ENCODE data around the gene FARS2. TPM values are rescaled to one million over a fixed set of nuclear protein-coding genes. Genes with fewer than 3 reads are reported as not detected.

The FARS2 gene
- polyA plus RNA-seq, 2 of the 4 experiments (the other 2 are of a cell fraction), result 12.9 to 17.5 TPM

- no peak overlapping the region for H3K4me3 ChIP-seq
- ChIA-PET CTCF (no interaction called here), POLR2A (no interaction called here)
- no peak for DNase-seq (ENCODE audit: low read depth in 1 of 2, low spot score in 1 of 2)
- H3K27ac ChIP-seq, result no peak overlapping the region
- no peaks in the 10 kb centered on the region for H3K9me3 ChIP-seq
- WGBS (ENCODE audit: missing lambda C conversion rate), result 91% methylated on average over 2 of the region's 2 CpGs
- H3K4me2 ChIP-seq, result no peak overlapping the region
- FAIRE-seq, result no peak
- no peaks in the 10 kb centered on the region for H3K4me1 ChIP-seq
- ATAC-seq, result no peak
- no peak for TF ChIP-seq GATA3 (IDR thresholded peaks at IDR 0.05; ENCODE audit: borderline replicate concordance)
Measured at GRCh38 chr6:5512422-5512821, 251.1 kb downstream of the FARS2 start.

- CTCF ChIA-PET, result no interaction called here
- POLR2A ChIA-PET, result no interaction called here
- FAIRE-seq, result no peak
- Histone ChIP-seq H3K27ac (no peak overlapping the region), H3K9me3 (no peaks in the 10 kb centered on the region), H3K4me1 (no peaks in the 10 kb centered on the region), H3K4me3 (no peak overlapping the region), H3K4me2 (no peak overlapping the region)
- 92% methylated on average over 6 of the region's 6 CpGs for WGBS (ENCODE audit: missing lambda C conversion rate)
- ATAC-seq, result no peak
- TF ChIP-seq MAZ (IDR thresholded peaks at IDR 0.05; ENCODE audit: borderline replicate concordance, low read depth, low read length) (no peak), ESRRA (IDR thresholded peaks at IDR 0.05; ENCODE audit: borderline replicate concordance, low read length) (no peak), CTCF (IDR thresholded peaks at IDR 0.05) (no peak), SREBF2 (IDR thresholded peaks at IDR 0.05) (no peak), FOSB (CRISPR knock-in tag; IDR thresholded peaks at IDR 0.05) (no peak), FOXS1 (CRISPR knock-in tag; IDR thresholded peaks at IDR 0.05) (no peak), REST (IDR thresholded peaks at IDR 0.05) (no peak), TFCP2L1 (CRISPR knock-in tag; IDR thresholded peaks at IDR 0.05) (no peak), TP53 (CRISPR knock-in tag; IDR thresholded peaks at IDR 0.05) (no peak), ELK1 (IDR thresholded peaks at IDR 0.05; ENCODE audit: low read depth, low read length) (no peak)
- no peak for DNase-seq (ENCODE audit: low read depth in 1 of 2, low spot score in 1 of 2)
Measured at GRCh38 chr6:5513408-5513807, 252.1 kb downstream of the FARS2 start.

- Histone ChIP-seq H3K4me2 (no peak overlapping the region), H3K4me3 (no peak overlapping the region), H3K9me3 (no peaks in the 10 kb centered on the region), H3K27ac (no peak overlapping the region), H3K4me1 (no peaks in the 10 kb centered on the region)
- ChIA-PET POLR2A (no interaction called here), CTCF (no interaction called here)
- ATAC-seq, result no peak
- DNase-seq (ENCODE audit: low read depth in 1 of 2, low spot score in 1 of 2), result no peak
- no peak for FAIRE-seq
- TF ChIP-seq EHMT2 (IDR thresholded peaks at IDR 0.05; ENCODE audit: low read depth), result no peak
- TF ChIP-seq CTCF (IDR thresholded peaks at IDR 0.05), result no peak
- TF ChIP-seq RNF2 (IDR thresholded peaks at IDR 0.05; ENCODE audit: borderline replicate concordance, low read depth), result no peak
- no peak for TF ChIP-seq MAFK (IDR thresholded peaks at IDR 0.05; ENCODE audit: partially characterized antibody)
- no peak for TF ChIP-seq HOXB13 (CRISPR knock-in tag; IDR thresholded peaks at IDR 0.05; ENCODE audit: low read depth)
- TF ChIP-seq TFCP2L1 (CRISPR knock-in tag; IDR thresholded peaks at IDR 0.05), result no peak
- no peak for TF ChIP-seq EHF (CRISPR knock-in tag; IDR thresholded peaks at IDR 0.05)
- no peak for TF ChIP-seq MYC (IDR thresholded peaks at IDR 0.05; ENCODE audit: borderline replicate concordance, low read length)
- TF ChIP-seq ZSCAN20 (CRISPR knock-in tag; IDR thresholded peaks at IDR 0.05), result no peak
- no peak for TF ChIP-seq POLR2AphosphoS2 (conservative IDR thresholded peaks at IDR 0.05; ENCODE audit: low read length)
- no peak for TF ChIP-seq ZNF302 (CRISPR knock-in tag; IDR thresholded peaks at IDR 0.05)
- TF ChIP-seq FOXS1 (CRISPR knock-in tag; IDR thresholded peaks at IDR 0.05), result no peak
- TF ChIP-seq RCOR1 (IDR thresholded peaks at IDR 0.05; ENCODE audit: low read depth, low read length), result no peak
- TF ChIP-seq HOXA7 (CRISPR knock-in tag; IDR thresholded peaks at IDR 0.05), result no peak
- no peak for TF ChIP-seq KDM1A (IDR thresholded peaks at IDR 0.05; ENCODE audit: low read depth)
- no peak for TF ChIP-seq CHD2 (IDR thresholded peaks at IDR 0.05; ENCODE audit: low read length, partially characterized antibody)
- no peak for TF ChIP-seq JUNB (IDR thresholded peaks at IDR 0.05)
- no peak for TF ChIP-seq HOXB5 (CRISPR knock-in tag; IDR thresholded peaks at IDR 0.05)
- TF ChIP-seq KDM5A (IDR thresholded peaks at IDR 0.05), result no peak
Measured at GRCh38 chr6:5514353-5514752, 253.0 kb downstream of the FARS2 start.

Data from A549 (cell line).